Activated naive CD8-positive, alpha-beta T cell (primary cell): ENCODE measurements around the gene RASA3.

Experiments used
- H3K27ac Mint-ChIP-seq: one replicate; pipeline ENCODE4 v1.8.0; 2021; ENCODE audit warnings: mixed read lengths
- H3K27me3 Mint-ChIP-seq: one replicate; pipeline ENCODE4 v1.8.0; 2021; ENCODE audit warnings: mixed read lengths
- H3K36me3 Mint-ChIP-seq: one replicate; pipeline ENCODE4 v1.8.0; 2021; ENCODE audit warnings: mixed read lengths
- H3K4me1 Mint-ChIP-seq: one replicate; pipeline ENCODE4 v1.8.0; 2021; ENCODE audit warnings: low read depth, mixed read lengths
- H3K4me3 Mint-ChIP-seq: one replicate; pipeline ENCODE4 v1.8.0; 2021; ENCODE audit warnings: mild to moderate bottlenecking, mixed read lengths
- H3K9me3 Mint-ChIP-seq: one replicate; pipeline ENCODE4 v1.8.0; 2021; ENCODE audit warnings: low read depth, mixed read lengths

The RASA3 gene

GRCh38 chr13:113936166-113936965 is 196.1 kb downstream of the RASA3 start:
- no peak overlapping the region for H3K4me3 Mint-ChIP-seq
- no peaks in the 10 kb centered on the region for H3K9me3 Mint-ChIP-seq
- no peaks in the 10 kb centered on the region for H3K36me3 Mint-ChIP-seq
- no peak overlapping the region for H3K27ac Mint-ChIP-seq
- no peaks in the 10 kb centered on the region for H3K27me3 Mint-ChIP-seq
- peaks cover 2% of the 10 kb centered on the region for H3K4me1 Mint-ChIP-seq

- peaks cover 5% of the 10 kb centered on the region for H3K4me1 Mint-ChIP-seq
- H3K9me3 Mint-ChIP-seq = no peaks in the 10 kb centered on the region
- no peak overlapping the region for H3K27ac Mint-ChIP-seq
- H3K27me3 Mint-ChIP-seq = no peaks in the 10 kb centered on the region
- H3K36me3 Mint-ChIP-seq = no peaks in the 10 kb centered on the region
- no peak overlapping the region for H3K4me3 Mint-ChIP-seq
These were observed 197.2 kb downstream of the RASA3 start for GRCh38 chr13:113935001-113935844.

- Mint-ChIP-seq H3K9me3 (no peaks in the 10 kb centered on the region), H3K27me3 (no peaks in the 10 kb centered on the region), H3K4me3 (no peak overlapping the region), H3K4me1 (peaks cover 5% of the 10 kb centered on the region), H3K36me3 (no peaks in the 10 kb centered on the region), H3K27ac (no peak overlapping the region)
These were observed 197.8 kb downstream of the RASA3 start for GRCh38 chr13:113934576-113934975.

GRCh38 chr13:113933901-113934300 is 198.5 kb downstream of the RASA3 start:
- Mint-ChIP-seq H3K9me3 (no peaks in the 10 kb centered on the region), H3K36me3 (no peaks in the 10 kb centered on the region), H3K4me3 (no peak overlapping the region), H3K4me1 (peaks cover 5% of the 10 kb centered on the region), H3K27me3 (no peaks in the 10 kb centered on the region), H3K27ac (no peak overlapping the region)

- Mint-ChIP-seq H3K9me3 (no peaks in the 10 kb centered on the region), H3K4me1 (peaks cover 5% of the 10 kb centered on the region), H3K27ac (no peak overlapping the region), H3K36me3 (no peaks in the 10 kb centered on the region), H3K4me3 (no peak overlapping the region), H3K27me3 (no peaks in the 10 kb centered on the region)
These were observed 200.5 kb downstream of the RASA3 start for GRCh38 chr13:113931841-113932459.

GRCh38 chr13:113930671-113931637 is 201.5 kb downstream of the RASA3 start:
- no peak overlapping the region for H3K4me3 Mint-ChIP-seq
- no peaks in the 10 kb centered on the region for H3K36me3 Mint-ChIP-seq
- H3K4me1 Mint-ChIP-seq = peaks cover 5% of the 10 kb centered on the region
- H3K27me3 Mint-ChIP-seq = no peaks in the 10 kb centered on the region
- H3K9me3 Mint-ChIP-seq = no peaks in the 10 kb centered on the region
- H3K27ac Mint-ChIP-seq = no peak overlapping the region

GRCh38 chr13:113929628-113930615 is 202.5 kb downstream of the RASA3 start:
- peaks cover 5% of the 10 kb centered on the region for H3K4me1 Mint-ChIP-seq
- H3K9me3 Mint-ChIP-seq = no peaks in the 10 kb centered on the region
- no peaks in the 10 kb centered on the region for H3K36me3 Mint-ChIP-seq
- H3K27me3 Mint-ChIP-seq = no peaks in the 10 kb centered on the region
- no peak overlapping the region for H3K4me3 Mint-ChIP-seq
- H3K27ac Mint-ChIP-seq = no peak overlapping the region

GRCh38 chr13:113928685-113929627 is 203.5 kb downstream of the RASA3 start:
- Mint-ChIP-seq H3K4me1 (peaks cover 5% of the 10 kb centered on the region), H3K27me3 (no peaks in the 10 kb centered on the region), H3K36me3 (no peaks in the 10 kb centered on the region), H3K9me3 (no peaks in the 10 kb centered on the region), H3K4me3 (no peak overlapping the region), H3K27ac (no peak overlapping the region)
